ENCODE results near the gene KDM2A. TPM values are rescaled to one million over a fixed set of nuclear protein-coding genes. Genes with fewer than 3 reads are reported as not detected.
A peak's percentile ranks its signal among the peaks of the same experiment; 100 is the strongest.

The KDM2A gene
- total and polyA plus RNA-seq, 2 donors (not counting 1 experiment from before 2014, with no cell fraction given) = 132 to 229 TPM

DNA sequence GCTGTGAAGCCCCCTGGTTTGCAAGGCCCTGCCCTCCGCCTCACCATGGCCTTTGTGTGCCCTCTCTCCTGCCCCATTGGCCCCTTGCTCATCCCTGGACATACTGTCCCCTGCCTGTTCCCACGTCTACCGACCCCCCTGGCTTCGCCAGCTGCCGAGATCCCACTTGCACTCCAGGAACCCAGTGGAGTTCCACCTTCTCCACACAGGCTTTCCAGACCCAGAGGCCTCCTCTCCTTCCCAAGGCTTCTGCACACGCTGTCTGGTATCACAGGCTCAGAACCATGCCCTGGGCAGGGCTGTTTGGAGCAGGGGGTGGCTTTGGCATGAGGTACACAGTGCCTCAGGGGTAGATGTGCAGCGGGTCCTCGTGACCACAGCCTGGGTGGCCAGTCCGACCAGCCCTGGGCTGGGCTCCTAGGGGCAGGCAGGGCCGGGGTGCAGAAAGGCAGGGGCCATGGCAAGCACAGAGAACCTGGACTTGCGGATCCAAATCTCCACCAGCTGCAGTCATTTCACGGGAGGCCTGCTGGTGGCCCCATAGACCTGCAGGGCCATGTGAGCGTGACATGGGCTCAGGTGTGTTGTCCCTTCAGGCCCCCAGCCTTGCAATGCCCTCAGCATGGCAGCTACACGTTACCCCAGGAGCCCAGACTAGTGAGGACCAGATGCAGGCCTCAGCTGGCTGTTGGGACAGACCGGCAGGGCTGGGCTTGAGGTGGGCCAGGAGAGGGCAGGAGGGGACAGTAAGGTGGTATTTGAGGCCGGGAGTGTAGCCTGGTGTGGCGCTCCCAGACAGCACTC, 156.7 kb downstream of the KDM2A start:
- H2AFZ ChIP-seq (ENCODE audit: insufficient read depth, low read depth, low read length, poor library complexity, severe bottlenecking) = no peak overlapping the region
- H3K27ac ChIP-seq (ENCODE audit: low read length in 2 of 2) = peak overlapping the region; percentile 76 to 82
- H3K9ac ChIP-seq (ENCODE audit: low read length) = peak overlapping the region; percentile 4
- DNase-seq (peak; percentile 41), ATAC-seq (ENCODE audit: low read depth) (no peak)
- no peaks in the 10 kb centered on the region for H3K9me3 Mint-ChIP-seq (ENCODE audit: insufficient read depth)
- H3K27me3 Mint-ChIP-seq = no peaks in the 10 kb centered on the region
- intact Hi-C loops (cut with micrococcal nuclease) = loop anchor here (2.0 kb wide), 1 partner anchor 207 kb away; the partner anchor contains the start of gene AIP
- TF ChIP-seq, protein P1, sequence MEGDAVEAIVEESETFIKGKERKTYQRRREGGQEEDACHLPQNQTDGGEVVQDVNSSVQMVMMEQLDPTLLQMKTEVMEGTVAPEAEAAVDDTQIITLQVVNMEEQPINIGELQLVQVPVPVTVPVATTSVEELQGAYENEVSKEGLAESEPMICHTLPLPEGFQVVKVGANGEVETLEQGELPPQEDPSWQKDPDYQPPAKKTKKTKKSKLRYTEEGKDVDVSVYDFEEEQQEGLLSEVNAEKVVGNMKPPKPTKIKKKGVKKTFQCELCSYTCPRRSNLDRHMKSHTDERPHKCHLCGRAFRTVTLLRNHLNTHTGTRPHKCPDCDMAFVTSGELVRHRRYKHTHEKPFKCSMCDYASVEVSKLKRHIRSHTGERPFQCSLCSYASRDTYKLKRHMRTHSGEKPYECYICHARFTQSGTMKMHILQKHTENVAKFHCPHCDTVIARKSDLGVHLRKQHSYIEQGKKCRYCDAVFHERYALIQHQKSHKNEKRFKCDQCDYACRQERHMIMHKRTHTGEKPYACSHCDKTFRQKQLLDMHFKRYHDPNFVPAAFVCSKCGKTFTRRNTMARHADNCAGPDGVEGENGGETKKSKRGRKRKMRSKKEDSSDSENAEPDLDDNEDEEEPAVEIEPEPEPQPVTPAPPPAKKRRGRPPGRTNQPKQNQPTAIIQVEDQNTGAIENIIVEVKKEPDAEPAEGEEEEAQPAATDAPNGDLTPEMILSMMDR (IDR thresholded peaks at IDR 0.05) = no peak
- no peak for TF ChIP-seq EZH2 (IDR thresholded peaks at IDR 0.05; ENCODE audit: borderline replicate concordance, insufficient read depth, low read depth, low read length, poor library complexity, severe bottlenecking)
- peaks cover 0 to 77% of the 10 kb centered on the region in 2 experiments for H3K36me3 ChIP-seq (replicated peaks in 1 of 2; ENCODE audit: control extremely low read depth in 1 of 2, control insufficient read depth in 1 of 2, extremely low read depth in 1 of 2, insufficient read depth in 2 of 2, low read length in 1 of 2)
- peak overlapping the region; percentile 92 for H3K4me2 ChIP-seq (replicated peaks; ENCODE audit: low read depth, low read length, poor library complexity, severe bottlenecking)
- 79% methylated on average over 16 of the region's 17 CpGs for WGBS (ENCODE audit: insufficient coverage)
- H3K27ac Mint-ChIP-seq = peak overlapping the region; percentile 95
- H3K4me3 Mint-ChIP-seq = peak overlapping the region; percentile 74
- CTCF ChIA-PET = interaction anchor here (0.9 to 5.5 kb wide), 3 partner anchors 7 to 42 kb away, joined by 4 to 46 read pairs (median 7); partner anchors contain the start of gene GRK2
- H4K20me1 ChIP-seq (ENCODE audit: control insufficient read depth, insufficient read depth, low read length, poor library complexity, severe bottlenecking) = peaks cover 75% of the 10 kb centered on the region
- H3K27me3 ChIP-seq (replicated peaks in 1 of 4; ENCODE audit: control extremely low read depth in 1 of 4, control insufficient read depth in 3 of 4, insufficient read depth in 4 of 4, low read length in 3 of 4) = no peaks in the 10 kb centered on the region
- no peak overlapping the region for H3K4me3 ChIP-seq (ENCODE audit: control extremely low read depth in 1 of 5, extremely low read depth in 1 of 5, insufficient read depth in 1 of 5, low read depth in 2 of 5, low read length in 4 of 5)
- H3K9me3 ChIP-seq (ENCODE audit: control extremely low read depth in 1 of 3, control insufficient read depth in 2 of 3, insufficient read depth in 1 of 3, low read length in 2 of 3) = no peaks in the 10 kb centered on the region
- H3K4me1 ChIP-seq (ENCODE audit: control insufficient read depth in 2 of 2, insufficient read depth in 2 of 2, low read length in 2 of 2) = peaks cover 98 to 99% of the 10 kb centered on the region in 2 donors
- POLR2A ChIA-PET = interaction anchor here (1.7 to 3.5 kb wide), 3 partner anchors 8 to 77 kb away, joined by 4 to 51 read pairs (median 13); partner anchors contain the start of genes ANKRD13D and GRK2
- H3K79me2 ChIP-seq (ENCODE audit: control insufficient read depth, insufficient read depth, low read length) = peaks cover 100% of the 10 kb centered on the region
- peaks cover 91% of the 10 kb centered on the region for H3K4me1 Mint-ChIP-seq

Data from B cell (primary cell).